Panc1 (cell line): ENCODE measurements around the gene KIF15. TPM values are rescaled to one million over a fixed set of nuclear protein-coding genes. Genes with fewer than 3 reads are reported as not detected.

Experiments
- ATAC-seq: fragments of 200-7000 bp; cut with Tn5 transposase; 2 replicates; pipeline ENCODE4 v1.9.1; 2020; ENCODE audit warnings: mild to moderate bottlenecking, moderate library complexity
- BruUV-seq: library from RNA; stranded (reverse); fragments of 400-500 nt; replicated peaks from 2 replicates; lab custom pipeline; 2021; lab: Mats Ljungman, UMichigan
- CTCF ChIA-PET: fragments of 300-600 bp; sonication (Branson Sonifier 250); formaldehyde crosslinking; loops from one replicate; lab custom pipeline; 2022; ENCODE audit warnings: antibody characterized with exemption; lab: Charles Lee
- POLR2A ChIA-PET: fragments of 300-600 bp; sonication (Branson Sonifier 250); formaldehyde crosslinking; loops from one replicate; lab custom pipeline; 2022; ENCODE audit warnings: antibody characterized with exemption; lab: Charles Lee
- DNase-seq: peaks from one replicate; pipeline ENCODE4 v3.0.0-alpha.2; 2010; ENCODE audit warnings: low read depth, low spot score
- H3K27ac ChIP-seq: 2 replicates; pipeline ENCODE4 v1.5.1; 2011; ENCODE audit warnings: mild to moderate bottlenecking, low read length, inconsistent platforms
- H3K27me3 ChIP-seq: fragments of 200-500 bp; sonication (Bioruptor generic); 2 replicates; pipeline ENCODE4 v1.6.0; 2014; ENCODE audit warnings: low read length, inconsistent platforms; ENCODE audit not compliant: control insufficient read depth, insufficient read depth
- H3K36me3 ChIP-seq: fragments of 200-500 bp; sonication (Bioruptor generic); 2 replicates; pipeline ENCODE4 v1.5.1; 2014; ENCODE audit warnings: inconsistent platforms, mild to moderate bottlenecking, low read length, moderate library complexity; ENCODE audit not compliant: control insufficient read depth, insufficient read depth
- H3K4me1 ChIP-seq: 2 replicates; pipeline ENCODE4 v1.5.1; 2011; ENCODE audit warnings: inconsistent platforms, mild to moderate bottlenecking, low read length, moderate library complexity; ENCODE audit not compliant: control insufficient read depth, insufficient read depth
- H3K4me3 ChIP-seq, 2 experiments: 2 replicates each; pipeline ENCODE4 v1.5.1; 2011 to 2012; ENCODE audit warnings: low read depth in 2 of 2, low read length in 2 of 2, mild to moderate bottlenecking in 2 of 2, inconsistent platforms in 1 of 2, moderate library complexity in 1 of 2
- H3K9me3 ChIP-seq: fragments of 200-500 bp; sonication (Bioruptor generic); 2 replicates; pipeline ENCODE4 v1.5.1; 2014; ENCODE audit warnings: low read depth, mild to moderate bottlenecking, inconsistent platforms, low read length, moderate library complexity; ENCODE audit not compliant: control insufficient read depth, insufficient read depth
- POLR2AphosphoS5 ChIP-seq: IDR thresholded peaks from 2 replicates; pipeline ENCODE4 v1.6.1; 2012; ENCODE audit warnings: mild to moderate bottlenecking, low read depth, low read length, moderate library complexity
- SIN3A ChIP-seq: IDR thresholded peaks from 2 replicates; pipeline ENCODE4 v1.6.1; 2012; ENCODE audit warnings: low read depth, mild to moderate bottlenecking, low read length, moderate library complexity, borderline replicate concordance; ENCODE audit not compliant: insufficient read depth
- TCF7L2 ChIP-seq: IDR thresholded peaks from 2 replicates; pipeline ENCODE4 v1.6.1; 2011; ENCODE audit warnings: mild to moderate bottlenecking, low read depth, low read length, inconsistent platforms
- in situ Hi-C: cut with HindIII; loops from 2 replicates; pipeline ENCODE4 v1.10.0; 2016; ENCODE audit warnings: low sequenced_read_pairs, low pct_unique_long_range_greater_than_20kb
- intact Hi-C: fragments of 100-400 bp; cut with micrococcal nuclease; formaldehyde crosslinking; loops from one replicate; pipeline ENCODE4 v1.10.0; 2022; ENCODE audit not compliant: unreplicated experiment
- total RNA-seq: library from RNA; stranded (reverse); gene quantifications from one replicate; pipeline ENCODE4 v1.2.1, GENCODE V29; 2021; ENCODE audit not compliant: unreplicated experiment
- TF ChIP-seq, protein P1 (sequence below): fragments of 450-650 bp; IDR thresholded peaks from 2 replicates; pipeline ENCODE4 v1.5.1; 2017; ENCODE audit warnings: mild to moderate bottlenecking
- TF ChIP-seq, protein P2 (sequence below), 2 experiments: IDR thresholded peaks; 2 replicates each; pipeline ENCODE4 v1.6.1; 2011 to 2012; ENCODE audit warnings: low read depth in 2 of 2, control low read depth in 1 of 2, low read length in 1 of 2, mild to moderate bottlenecking in 1 of 2, moderate library complexity in 1 of 2; ENCODE audit not compliant: insufficient read depth in 1 of 2

KIF15 gene
- total RNA-seq, 1 experiment from 2014 or later: 12.2 TPM

DNA sequence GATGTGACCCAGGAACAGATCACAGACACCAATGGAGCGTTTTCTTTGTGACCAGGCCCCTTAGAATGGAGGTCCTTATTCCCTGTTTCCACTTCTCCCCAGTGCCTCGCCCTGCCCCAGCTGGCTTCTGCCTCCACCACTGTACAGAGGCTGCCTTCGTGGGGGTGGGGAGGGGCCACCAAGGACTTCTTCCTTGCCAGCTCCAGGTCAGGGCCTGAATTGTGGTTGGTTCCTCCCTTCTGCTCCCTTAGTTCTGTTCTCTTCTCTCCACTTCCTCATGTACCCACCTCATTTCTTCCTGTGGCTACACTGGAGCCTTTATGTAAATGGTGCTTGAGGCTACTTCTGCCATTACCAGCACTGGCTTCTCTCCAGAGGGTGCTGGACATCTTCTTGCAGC lies 129.3 kb downstream of the KIF15 start:
- POLR2A ChIA-PET: no interaction called here
- BruUV-seq: no TSS peak
- CTCF ChIA-PET: no interaction called here

DNA sequence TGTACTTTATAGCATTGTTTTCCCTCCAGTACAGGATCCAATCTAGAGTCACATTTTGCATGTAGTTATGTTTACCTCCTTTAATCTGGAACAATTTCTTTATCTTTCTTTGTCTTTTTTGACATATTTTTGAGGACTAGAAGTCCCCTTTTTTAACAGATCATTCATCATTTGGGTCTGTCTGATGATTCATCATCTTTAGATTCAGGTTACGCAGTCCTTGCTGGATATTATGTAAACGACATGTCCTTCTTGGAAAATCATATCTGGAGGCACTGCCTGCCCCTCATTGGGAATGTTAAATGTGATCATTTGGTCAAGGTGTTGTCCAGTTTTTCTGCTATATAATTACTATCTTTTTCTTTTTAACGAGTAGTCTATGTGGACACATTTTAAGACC lies 131.1 kb downstream of the KIF15 start:
- ATAC-seq: no peak
- Histone ChIP-seq H3K36me3 (no peaks in the 10 kb centered on the region), H3K4me3 (no peak overlapping the region), H3K27ac (no peak overlapping the region), H3K27me3 (no peaks in the 10 kb centered on the region), H3K4me1 (no peaks in the 10 kb centered on the region; the same call in 1 of the 2 replicates), H3K9me3 (no peaks in the 10 kb centered on the region)
- no TSS peak for BruUV-seq
- in situ Hi-C loops (no loop called here), intact Hi-C loops (no loop called here)
- no peak for DNase-seq
- ChIA-PET POLR2A (no interaction called here), CTCF (no interaction called here)
- TF ChIP-seq, protein P1, sequence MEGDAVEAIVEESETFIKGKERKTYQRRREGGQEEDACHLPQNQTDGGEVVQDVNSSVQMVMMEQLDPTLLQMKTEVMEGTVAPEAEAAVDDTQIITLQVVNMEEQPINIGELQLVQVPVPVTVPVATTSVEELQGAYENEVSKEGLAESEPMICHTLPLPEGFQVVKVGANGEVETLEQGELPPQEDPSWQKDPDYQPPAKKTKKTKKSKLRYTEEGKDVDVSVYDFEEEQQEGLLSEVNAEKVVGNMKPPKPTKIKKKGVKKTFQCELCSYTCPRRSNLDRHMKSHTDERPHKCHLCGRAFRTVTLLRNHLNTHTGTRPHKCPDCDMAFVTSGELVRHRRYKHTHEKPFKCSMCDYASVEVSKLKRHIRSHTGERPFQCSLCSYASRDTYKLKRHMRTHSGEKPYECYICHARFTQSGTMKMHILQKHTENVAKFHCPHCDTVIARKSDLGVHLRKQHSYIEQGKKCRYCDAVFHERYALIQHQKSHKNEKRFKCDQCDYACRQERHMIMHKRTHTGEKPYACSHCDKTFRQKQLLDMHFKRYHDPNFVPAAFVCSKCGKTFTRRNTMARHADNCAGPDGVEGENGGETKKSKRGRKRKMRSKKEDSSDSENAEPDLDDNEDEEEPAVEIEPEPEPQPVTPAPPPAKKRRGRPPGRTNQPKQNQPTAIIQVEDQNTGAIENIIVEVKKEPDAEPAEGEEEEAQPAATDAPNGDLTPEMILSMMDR: no peak
- TF ChIP-seq, protein P2, sequence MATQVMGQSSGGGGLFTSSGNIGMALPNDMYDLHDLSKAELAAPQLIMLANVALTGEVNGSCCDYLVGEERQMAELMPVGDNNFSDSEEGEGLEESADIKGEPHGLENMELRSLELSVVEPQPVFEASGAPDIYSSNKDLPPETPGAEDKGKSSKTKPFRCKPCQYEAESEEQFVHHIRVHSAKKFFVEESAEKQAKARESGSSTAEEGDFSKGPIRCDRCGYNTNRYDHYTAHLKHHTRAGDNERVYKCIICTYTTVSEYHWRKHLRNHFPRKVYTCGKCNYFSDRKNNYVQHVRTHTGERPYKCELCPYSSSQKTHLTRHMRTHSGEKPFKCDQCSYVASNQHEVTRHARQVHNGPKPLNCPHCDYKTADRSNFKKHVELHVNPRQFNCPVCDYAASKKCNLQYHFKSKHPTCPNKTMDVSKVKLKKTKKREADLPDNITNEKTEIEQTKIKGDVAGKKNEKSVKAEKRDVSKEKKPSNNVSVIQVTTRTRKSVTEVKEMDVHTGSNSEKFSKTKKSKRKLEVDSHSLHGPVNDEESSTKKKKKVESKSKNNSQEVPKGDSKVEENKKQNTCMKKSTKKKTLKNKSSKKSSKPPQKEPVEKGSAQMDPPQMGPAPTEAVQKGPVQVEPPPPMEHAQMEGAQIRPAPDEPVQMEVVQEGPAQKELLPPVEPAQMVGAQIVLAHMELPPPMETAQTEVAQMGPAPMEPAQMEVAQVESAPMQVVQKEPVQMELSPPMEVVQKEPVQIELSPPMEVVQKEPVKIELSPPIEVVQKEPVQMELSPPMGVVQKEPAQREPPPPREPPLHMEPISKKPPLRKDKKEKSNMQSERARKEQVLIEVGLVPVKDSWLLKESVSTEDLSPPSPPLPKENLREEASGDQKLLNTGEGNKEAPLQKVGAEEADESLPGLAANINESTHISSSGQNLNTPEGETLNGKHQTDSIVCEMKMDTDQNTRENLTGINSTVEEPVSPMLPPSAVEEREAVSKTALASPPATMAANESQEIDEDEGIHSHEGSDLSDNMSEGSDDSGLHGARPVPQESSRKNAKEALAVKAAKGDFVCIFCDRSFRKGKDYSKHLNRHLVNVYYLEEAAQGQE (IDR thresholded peaks at IDR 0.05; ENCODE audit: insufficient read depth in 1 of 2, low read depth in 2 of 2, low read length in 1 of 2): no peak
- TF ChIP-seq TCF7L2: no peak
- no peak for TF ChIP-seq SIN3A
- TF ChIP-seq POLR2AphosphoS5: no peak

More for the DNA sequence above, 129.3 kb downstream of the KIF15 start:
- TF ChIP-seq, protein P1: no peak
- TF ChIP-seq, protein P2 (IDR thresholded peaks at IDR 0.05; ENCODE audit: insufficient read depth in 1 of 2, low read depth in 2 of 2, low read length in 1 of 2): no peak
- no peak for TF ChIP-seq POLR2AphosphoS5
- no peak for TF ChIP-seq TCF7L2
- TF ChIP-seq SIN3A: no peak
- Histone ChIP-seq H3K27me3 (no peaks in the 10 kb centered on the region), H3K27ac (no peak overlapping the region), H3K4me1 (no peaks in the 10 kb centered on the region; the same call in 1 of the 2 replicates), H3K36me3 (no peaks in the 10 kb centered on the region), H3K9me3 (no peaks in the 10 kb centered on the region), H3K4me3 (no peak overlapping the region)
- no peak for DNase-seq
- no peak for ATAC-seq
- in situ Hi-C loops: no loop called here
- intact Hi-C loops: no loop called here
